Measurements from ENCODE around the gene CADPS.

Gene CADPS

DNA sequence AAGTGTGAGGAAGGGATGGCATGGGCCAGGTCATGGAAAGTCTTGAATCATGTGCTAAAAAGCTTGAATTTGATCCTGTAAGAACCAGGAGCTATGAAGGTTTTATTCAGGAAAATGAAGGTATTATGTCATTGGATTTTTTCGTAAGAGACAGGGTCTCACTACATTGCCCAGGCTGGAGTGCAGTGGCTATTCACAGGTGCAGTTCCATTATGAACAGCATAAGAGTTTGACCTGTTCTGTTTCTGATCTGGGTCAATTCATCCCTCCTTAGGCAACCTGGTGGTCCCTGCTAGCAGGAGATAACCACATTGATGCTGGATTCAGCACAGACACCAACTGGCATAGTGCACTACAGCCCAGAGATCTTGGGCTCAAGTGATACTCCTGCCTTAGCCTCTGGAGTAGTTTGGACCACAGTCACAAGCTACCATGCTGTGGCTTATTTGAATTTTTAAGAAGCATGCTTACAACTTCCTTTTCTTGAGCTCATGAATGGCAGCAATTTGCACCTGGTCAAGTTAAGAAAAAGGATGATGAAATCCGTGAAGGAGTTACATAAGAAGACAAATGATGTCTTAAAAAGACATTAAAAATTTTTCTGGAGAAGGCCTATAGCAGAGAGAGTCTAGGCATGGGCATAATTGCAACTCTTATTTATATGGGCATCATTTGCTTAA lies 79.1 kb downstream of the CADPS start:
- no peaks in the 10 kb centered on the region for H3K4me1 ChIP-seq (ENCODE audit: control insufficient read depth in 1 of 2, insufficient read depth in 2 of 2, low read length in 2 of 2)
- no peak overlapping the region for H3K4me3 ChIP-seq (ENCODE audit: low read depth in 1 of 2, low read length in 2 of 2)
- H3K9me3 ChIP-seq (ENCODE audit: control insufficient read depth in 1 of 2, low read length in 2 of 2), result no peaks in the 10 kb centered on the region
- H3K36me3 ChIP-seq (ENCODE audit: control insufficient read depth in 1 of 2, insufficient read depth in 2 of 2, low read length in 2 of 2), result no peaks in the 10 kb centered on the region
- no peak overlapping the region for H3K9ac ChIP-seq (ENCODE audit: low read depth in 1 of 2, low read length in 2 of 2)
- H3K27me3 ChIP-seq (ENCODE audit: control insufficient read depth in 1 of 2, insufficient read depth in 2 of 2, low read length in 2 of 2), result no peaks in the 10 kb centered on the region
- H3K27ac ChIP-seq (ENCODE audit: low read depth, low read length), result no peak overlapping the region

DNA sequence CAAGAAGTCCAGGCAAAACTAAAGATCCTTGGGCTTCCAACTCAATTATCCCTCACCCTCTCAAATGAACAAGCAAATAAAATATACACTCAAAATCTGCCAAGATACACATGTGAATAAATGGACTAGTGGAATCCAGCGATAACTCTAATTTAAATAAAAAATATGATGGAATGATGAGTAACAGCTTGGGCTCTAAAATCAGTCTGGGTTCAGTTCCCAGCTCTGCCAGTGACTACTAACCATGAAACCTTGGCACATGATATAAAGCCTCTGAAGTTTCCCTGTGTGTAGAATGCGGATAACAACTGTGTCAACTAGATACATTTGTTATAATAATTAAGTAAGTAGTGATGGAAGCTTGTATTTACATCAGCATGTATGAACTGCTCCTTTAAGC lies 81.3 kb downstream of the CADPS start:
- H3K9me3 ChIP-seq (ENCODE audit: control insufficient read depth in 1 of 2, low read length in 2 of 2), result no peaks in the 10 kb centered on the region
- H3K4me3 ChIP-seq (ENCODE audit: low read depth in 1 of 2, low read length in 2 of 2), result no peak overlapping the region
- H3K27me3 ChIP-seq (ENCODE audit: control insufficient read depth in 1 of 2, insufficient read depth in 2 of 2, low read length in 2 of 2), result no peaks in the 10 kb centered on the region
- no peak overlapping the region for H3K27ac ChIP-seq (ENCODE audit: low read depth, low read length)
- no peak overlapping the region for H3K9ac ChIP-seq (ENCODE audit: low read depth in 1 of 2, low read length in 2 of 2)
- no peaks in the 10 kb centered on the region for H3K36me3 ChIP-seq (ENCODE audit: control insufficient read depth in 1 of 2, insufficient read depth in 2 of 2, low read length in 2 of 2)
- no peaks in the 10 kb centered on the region for H3K4me1 ChIP-seq (ENCODE audit: control insufficient read depth in 1 of 2, insufficient read depth in 2 of 2, low read length in 2 of 2)

- no peaks in the 10 kb centered on the region for H3K27me3 ChIP-seq (ENCODE audit: control insufficient read depth in 1 of 2, insufficient read depth in 2 of 2, low read length in 2 of 2)
- no peak overlapping the region for H3K27ac ChIP-seq (ENCODE audit: low read depth, low read length)
- no peaks in the 10 kb centered on the region for H3K36me3 ChIP-seq (ENCODE audit: control insufficient read depth in 1 of 2, insufficient read depth in 2 of 2, low read length in 2 of 2)
- H3K9ac ChIP-seq (ENCODE audit: low read depth in 1 of 2, low read length in 2 of 2), result no peak overlapping the region
- no peak overlapping the region for H3K4me3 ChIP-seq (ENCODE audit: low read depth in 1 of 2, low read length in 2 of 2)
- H3K9me3 ChIP-seq (ENCODE audit: control insufficient read depth in 1 of 2, low read length in 2 of 2), result no peaks in the 10 kb centered on the region
- H3K4me1 ChIP-seq (ENCODE audit: control insufficient read depth in 1 of 2, insufficient read depth in 2 of 2, low read length in 2 of 2), result no peaks in the 10 kb centered on the region
Observed at GRCh38 chr3:62785384-62785783, 89.8 kb downstream of the CADPS start.

GRCh38 chr3:62781121-62781520 lies 94.1 kb downstream of the CADPS start:
- Histone ChIP-seq H3K9me3 (ENCODE audit: control insufficient read depth in 1 of 2, low read length in 2 of 2) (no peaks in the 10 kb centered on the region), H3K4me1 (ENCODE audit: control insufficient read depth in 1 of 2, insufficient read depth in 2 of 2, low read length in 2 of 2) (no peaks in the 10 kb centered on the region), H3K27me3 (ENCODE audit: control insufficient read depth in 1 of 2, insufficient read depth in 2 of 2, low read length in 2 of 2) (no peaks in the 10 kb centered on the region), H3K9ac (ENCODE audit: low read depth in 1 of 2, low read length in 2 of 2) (no peak overlapping the region), H3K36me3 (ENCODE audit: control insufficient read depth in 1 of 2, insufficient read depth in 2 of 2, low read length in 2 of 2) (no peaks in the 10 kb centered on the region), H3K4me3 (ENCODE audit: low read depth in 1 of 2, low read length in 2 of 2) (no peak overlapping the region), H3K27ac (ENCODE audit: low read depth, low read length) (no peak overlapping the region)

DNA sequence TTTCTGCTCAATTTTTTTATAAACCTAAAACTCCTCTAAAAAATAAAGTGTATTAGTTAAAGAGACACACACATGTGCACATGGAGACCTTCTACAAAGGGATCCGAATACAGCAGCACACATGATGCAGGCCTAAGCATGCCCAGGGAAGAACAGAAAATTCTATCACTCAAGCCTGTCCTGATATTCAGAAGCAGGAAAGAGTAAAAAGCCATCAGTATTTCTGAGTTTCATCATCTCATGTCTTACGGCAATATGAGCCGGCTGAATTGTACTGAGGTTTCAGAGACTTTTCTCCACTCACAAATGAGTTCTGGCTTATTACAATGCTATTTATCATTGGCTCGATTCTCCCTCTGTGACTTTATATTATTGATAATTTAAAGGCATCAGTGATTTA lies 97.5 kb downstream of the CADPS start:
- no peaks in the 10 kb centered on the region for H3K4me1 ChIP-seq (ENCODE audit: control insufficient read depth in 1 of 2, insufficient read depth in 2 of 2, low read length in 2 of 2)
- no peak overlapping the region for H3K9ac ChIP-seq (ENCODE audit: low read depth in 1 of 2, low read length in 2 of 2)
- no peak overlapping the region for H3K4me3 ChIP-seq (ENCODE audit: low read depth in 1 of 2, low read length in 2 of 2)

GRCh38 chr3:62777130-62777529 lies 98.1 kb downstream of the CADPS start:
- Histone ChIP-seq H3K36me3 (ENCODE audit: control insufficient read depth in 1 of 2, insufficient read depth in 2 of 2, low read length in 2 of 2) (no peaks in the 10 kb centered on the region), H3K4me3 (ENCODE audit: low read depth in 1 of 2, low read length in 2 of 2) (no peak overlapping the region), H3K4me1 (ENCODE audit: control insufficient read depth in 1 of 2, insufficient read depth in 2 of 2, low read length in 2 of 2) (no peaks in the 10 kb centered on the region), H3K9me3 (ENCODE audit: control insufficient read depth in 1 of 2, low read length in 2 of 2) (no peaks in the 10 kb centered on the region), H3K27ac (ENCODE audit: low read depth, low read length) (no peak overlapping the region), H3K27me3 (ENCODE audit: control insufficient read depth in 1 of 2, insufficient read depth in 2 of 2, low read length in 2 of 2) (no peaks in the 10 kb centered on the region), H3K9ac (ENCODE audit: low read depth in 1 of 2, low read length in 2 of 2) (no peak overlapping the region)

More for the DNA sequence above, 97.5 kb downstream of the CADPS start:
- no peaks in the 10 kb centered on the region for H3K9me3 ChIP-seq (ENCODE audit: control insufficient read depth in 1 of 2, low read length in 2 of 2)
- H3K27me3 ChIP-seq (ENCODE audit: control insufficient read depth in 1 of 2, insufficient read depth in 2 of 2, low read length in 2 of 2), result no peaks in the 10 kb centered on the region
- H3K27ac ChIP-seq (ENCODE audit: low read depth, low read length), result no peak overlapping the region
- no peaks in the 10 kb centered on the region for H3K36me3 ChIP-seq (ENCODE audit: control insufficient read depth in 1 of 2, insufficient read depth in 2 of 2, low read length in 2 of 2)

DNA sequence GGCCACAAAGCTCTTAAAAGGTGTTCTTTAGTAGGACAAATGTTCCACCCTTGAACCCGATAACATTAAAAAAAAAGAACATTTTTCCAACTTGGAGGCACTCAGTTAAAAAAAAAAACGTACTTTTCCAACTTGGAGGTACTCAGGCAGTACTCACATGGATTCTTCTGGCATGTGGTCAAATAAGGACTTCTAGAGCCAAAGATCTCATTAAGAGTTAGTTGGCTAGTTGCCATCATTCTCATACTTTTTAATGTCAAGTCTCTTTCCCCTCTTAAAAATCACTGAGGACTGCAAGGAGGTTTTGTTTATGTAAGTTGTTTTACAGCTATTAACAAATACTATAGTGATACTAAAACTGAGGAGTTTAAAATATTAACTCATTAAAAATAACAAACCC lies 101.0 kb downstream of the CADPS start:
- Histone ChIP-seq H3K9me3 (ENCODE audit: control insufficient read depth in 1 of 2, low read length in 2 of 2) (no peaks in the 10 kb centered on the region), H3K27ac (ENCODE audit: low read depth, low read length) (no peak overlapping the region), H3K4me3 (ENCODE audit: low read depth in 1 of 2, low read length in 2 of 2) (no peak overlapping the region), H3K36me3 (ENCODE audit: control insufficient read depth in 1 of 2, insufficient read depth in 2 of 2, low read length in 2 of 2) (no peaks in the 10 kb centered on the region), H3K9ac (ENCODE audit: low read depth in 1 of 2, low read length in 2 of 2) (no peak overlapping the region), H3K27me3 (ENCODE audit: control insufficient read depth in 1 of 2, insufficient read depth in 2 of 2, low read length in 2 of 2) (no peaks in the 10 kb centered on the region), H3K4me1 (ENCODE audit: control insufficient read depth in 1 of 2, insufficient read depth in 2 of 2, low read length in 2 of 2) (no peaks in the 10 kb centered on the region)

DNA sequence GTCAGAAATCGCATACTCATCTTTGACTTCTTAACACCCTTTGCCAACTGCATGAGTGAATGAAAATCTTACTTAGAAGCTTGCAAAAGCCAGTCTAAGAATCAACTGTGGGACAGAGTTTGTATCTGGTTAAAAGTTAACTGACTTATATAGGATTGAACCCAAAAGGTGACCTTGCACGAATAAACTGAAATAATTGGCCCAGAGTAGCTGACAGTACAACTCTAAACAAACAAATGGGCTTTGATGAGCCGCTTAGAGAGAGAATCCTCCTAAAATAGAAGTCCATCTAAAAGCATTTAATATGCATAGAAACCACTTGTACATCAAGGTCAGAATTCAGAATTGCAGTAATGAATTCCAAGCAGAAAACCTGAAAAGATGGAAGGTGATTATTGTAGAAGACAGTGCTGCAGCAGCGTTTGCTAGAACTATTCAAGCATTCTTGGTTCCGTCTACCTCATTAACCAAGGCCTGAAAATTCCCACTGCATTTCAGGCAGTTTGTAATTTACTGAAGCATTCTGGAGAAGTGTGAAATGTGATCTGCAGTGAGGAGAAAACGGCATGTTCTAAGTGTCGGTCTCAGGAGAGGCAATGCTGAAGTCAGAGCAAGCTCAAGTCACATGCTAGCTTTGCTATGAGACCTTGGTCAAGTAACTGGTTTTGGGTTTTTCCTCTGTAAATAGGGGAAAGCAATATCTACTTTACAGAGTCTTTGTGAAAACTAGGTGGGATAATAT lies 103.7 kb downstream of the CADPS start:
- H3K9ac ChIP-seq (ENCODE audit: low read depth in 1 of 2, low read length in 2 of 2), result no peak overlapping the region
- H3K36me3 ChIP-seq (ENCODE audit: control insufficient read depth in 1 of 2, insufficient read depth in 2 of 2, low read length in 2 of 2), result no peaks in the 10 kb centered on the region
- no peak overlapping the region for H3K27ac ChIP-seq (ENCODE audit: low read depth, low read length)
- H3K27me3 ChIP-seq (ENCODE audit: control insufficient read depth in 1 of 2, insufficient read depth in 2 of 2, low read length in 2 of 2), result no peaks in the 10 kb centered on the region
- H3K4me1 ChIP-seq (ENCODE audit: control insufficient read depth in 1 of 2, insufficient read depth in 2 of 2, low read length in 2 of 2), result no peaks in the 10 kb centered on the region
- no peak overlapping the region for H3K4me3 ChIP-seq (ENCODE audit: low read depth in 1 of 2, low read length in 2 of 2)
- no peaks in the 10 kb centered on the region for H3K9me3 ChIP-seq (ENCODE audit: control insufficient read depth in 1 of 2, low read length in 2 of 2)

DNA sequence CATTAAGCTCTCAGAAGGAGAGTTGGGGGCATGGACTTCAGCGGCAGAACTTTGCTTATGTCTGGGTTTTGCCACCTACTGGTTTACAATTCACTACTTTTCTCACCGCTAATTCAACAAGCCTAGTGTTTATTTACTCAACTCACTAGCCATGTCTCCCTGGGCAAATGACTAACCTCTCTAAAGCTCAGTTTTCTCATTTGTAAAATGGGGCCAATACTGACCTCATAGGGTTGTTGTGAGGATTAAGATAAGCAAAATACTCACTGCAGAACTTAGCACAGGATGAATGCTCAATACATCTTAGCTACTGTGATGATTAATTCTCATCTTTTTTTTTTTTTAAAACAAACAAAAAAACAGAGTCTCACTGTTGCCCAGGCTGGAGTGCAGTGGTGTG lies 106.3 kb downstream of the CADPS start:
- H3K9me3 ChIP-seq (ENCODE audit: control insufficient read depth in 1 of 2, low read length in 2 of 2), result no peaks in the 10 kb centered on the region
- H3K4me1 ChIP-seq (ENCODE audit: control insufficient read depth in 1 of 2, insufficient read depth in 2 of 2, low read length in 2 of 2), result no peaks in the 10 kb centered on the region
- H3K27me3 ChIP-seq (ENCODE audit: control insufficient read depth in 1 of 2, insufficient read depth in 2 of 2, low read length in 2 of 2), result no peaks in the 10 kb centered on the region
- H3K9ac ChIP-seq (ENCODE audit: low read depth in 1 of 2, low read length in 2 of 2), result no peak overlapping the region
- no peak overlapping the region for H3K4me3 ChIP-seq (ENCODE audit: low read depth in 1 of 2, low read length in 2 of 2)
- H3K36me3 ChIP-seq (ENCODE audit: control insufficient read depth in 1 of 2, insufficient read depth in 2 of 2, low read length in 2 of 2), result no peaks in the 10 kb centered on the region
- H3K27ac ChIP-seq (ENCODE audit: low read depth, low read length), result no peak overlapping the region

DNA sequence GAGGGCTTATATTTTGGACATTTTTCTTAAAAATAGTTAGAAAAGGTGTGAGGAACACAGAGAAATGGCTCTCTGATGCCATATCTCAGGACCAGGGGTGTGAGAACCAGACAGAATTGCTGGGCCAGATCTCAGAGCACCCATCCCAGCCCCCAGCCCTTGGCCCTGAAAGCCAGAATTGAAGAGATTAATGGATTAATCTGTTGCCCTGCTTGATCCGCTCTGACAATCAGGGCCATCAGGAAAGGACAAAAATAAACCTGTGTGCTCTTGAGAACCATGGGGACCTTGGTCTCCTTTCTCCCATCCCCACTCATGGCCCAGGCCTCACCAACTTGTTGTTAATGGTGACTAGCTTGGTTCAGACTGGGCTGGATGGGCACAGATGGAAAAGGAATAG lies 113.5 kb downstream of the CADPS start:
- H3K4me1 ChIP-seq (ENCODE audit: control insufficient read depth in 1 of 2, insufficient read depth in 2 of 2, low read length in 2 of 2), result no peaks in the 10 kb centered on the region
- no peaks in the 10 kb centered on the region for H3K36me3 ChIP-seq (ENCODE audit: control insufficient read depth in 1 of 2, insufficient read depth in 2 of 2, low read length in 2 of 2)
- no peak overlapping the region for H3K9ac ChIP-seq (ENCODE audit: low read depth in 1 of 2, low read length in 2 of 2)
- H3K4me3 ChIP-seq (ENCODE audit: low read depth in 1 of 2, low read length in 2 of 2), result no peak overlapping the region
- no peaks in the 10 kb centered on the region for H3K9me3 ChIP-seq (ENCODE audit: control insufficient read depth in 1 of 2, low read length in 2 of 2)
- H3K27ac ChIP-seq (ENCODE audit: low read depth, low read length), result no peak overlapping the region
- H3K27me3 ChIP-seq (ENCODE audit: control insufficient read depth in 1 of 2, insufficient read depth in 2 of 2, low read length in 2 of 2), result no peaks in the 10 kb centered on the region

Measured in duodenal mucosa (tissue), 2 donors.